HG03139 (cell line): ENCODE measurements around the gene MUC13.
A peak's percentile ranks its signal among the peaks of the same experiment; 100 is the strongest.

Source experiments
- ATAC-seq: cut with Tn5 transposase; IDR thresholded peaks from one replicate; pipeline ENCODE4 v1.9.1; 2021; ENCODE audit not compliant: unreplicated experiment

The MUC13 gene

DNA sequence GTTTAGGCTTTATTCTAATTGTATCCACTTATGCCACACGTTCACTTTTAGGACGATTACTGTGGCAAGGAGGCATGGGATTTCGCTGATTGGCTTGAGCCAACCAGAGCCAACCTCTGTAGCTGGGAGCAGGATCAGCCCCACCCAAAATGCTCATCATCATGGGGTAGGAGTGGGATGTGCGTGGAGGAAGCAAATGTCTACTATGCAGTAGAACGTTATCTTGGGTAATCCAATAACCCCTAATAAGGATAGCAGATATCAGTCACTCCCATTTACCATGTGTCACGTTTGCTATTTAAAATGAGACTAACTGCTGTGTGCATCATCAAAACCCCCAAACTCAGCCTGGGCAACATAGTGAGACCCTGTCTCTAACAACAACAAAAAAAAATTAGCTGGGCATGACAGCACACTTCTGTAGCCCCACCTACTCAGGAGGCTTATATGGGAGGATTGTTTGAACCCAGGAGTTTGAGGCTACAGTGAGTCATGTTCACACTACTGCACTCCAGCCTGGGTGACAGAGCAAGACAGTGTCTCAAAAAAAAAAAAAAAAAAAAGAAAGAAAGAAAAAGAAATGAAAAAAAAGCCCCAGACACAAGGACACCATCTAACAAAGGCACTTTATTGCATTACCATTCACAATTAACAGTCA, 29.6 kb downstream of the MUC13 start:
- no peak for ATAC-seq

DNA sequence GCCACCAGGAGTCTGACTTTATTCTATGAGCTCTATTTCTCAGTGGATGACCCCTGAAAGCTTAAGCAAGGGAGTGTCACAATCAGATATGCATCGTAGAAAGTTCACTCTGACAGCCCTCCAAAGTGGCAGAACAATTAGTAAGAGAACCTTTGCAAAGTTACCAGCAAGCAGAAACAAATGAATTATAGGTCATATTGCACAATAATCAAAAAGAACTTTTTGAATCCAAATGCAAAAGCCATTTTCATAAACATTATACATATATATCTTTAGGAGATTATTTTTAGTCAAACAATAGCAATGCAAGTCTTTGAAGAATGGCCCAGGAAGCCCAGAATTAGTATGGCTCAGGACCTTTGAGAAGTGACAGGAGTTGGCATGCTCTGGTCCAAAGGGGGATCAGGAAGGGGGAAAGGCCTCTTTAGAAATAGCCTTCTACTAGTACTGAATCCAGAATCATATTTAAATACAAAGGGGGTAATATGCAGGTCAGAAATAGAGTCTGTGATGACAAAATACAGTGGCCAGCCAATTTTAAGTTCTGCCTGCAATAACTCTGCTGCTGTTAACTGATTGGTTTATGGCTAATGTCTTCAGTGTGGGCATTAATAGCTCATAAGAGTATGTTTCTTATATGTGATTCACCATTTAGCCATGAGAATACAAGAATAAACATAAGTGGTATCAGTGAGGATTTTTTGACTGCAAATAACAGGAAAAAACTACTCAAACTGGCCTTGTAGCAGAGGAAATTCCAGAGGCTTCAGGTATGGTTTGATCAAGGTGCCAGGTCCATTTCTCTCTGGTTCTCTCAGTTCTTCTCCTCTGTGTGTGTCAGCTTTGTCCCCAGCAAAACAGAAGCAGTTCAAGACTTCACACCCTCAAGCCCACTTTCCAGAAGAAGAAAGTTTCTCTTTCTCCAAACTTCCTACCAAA, 30.4 kb downstream of the MUC13 start:
- no peak for ATAC-seq

DNA sequence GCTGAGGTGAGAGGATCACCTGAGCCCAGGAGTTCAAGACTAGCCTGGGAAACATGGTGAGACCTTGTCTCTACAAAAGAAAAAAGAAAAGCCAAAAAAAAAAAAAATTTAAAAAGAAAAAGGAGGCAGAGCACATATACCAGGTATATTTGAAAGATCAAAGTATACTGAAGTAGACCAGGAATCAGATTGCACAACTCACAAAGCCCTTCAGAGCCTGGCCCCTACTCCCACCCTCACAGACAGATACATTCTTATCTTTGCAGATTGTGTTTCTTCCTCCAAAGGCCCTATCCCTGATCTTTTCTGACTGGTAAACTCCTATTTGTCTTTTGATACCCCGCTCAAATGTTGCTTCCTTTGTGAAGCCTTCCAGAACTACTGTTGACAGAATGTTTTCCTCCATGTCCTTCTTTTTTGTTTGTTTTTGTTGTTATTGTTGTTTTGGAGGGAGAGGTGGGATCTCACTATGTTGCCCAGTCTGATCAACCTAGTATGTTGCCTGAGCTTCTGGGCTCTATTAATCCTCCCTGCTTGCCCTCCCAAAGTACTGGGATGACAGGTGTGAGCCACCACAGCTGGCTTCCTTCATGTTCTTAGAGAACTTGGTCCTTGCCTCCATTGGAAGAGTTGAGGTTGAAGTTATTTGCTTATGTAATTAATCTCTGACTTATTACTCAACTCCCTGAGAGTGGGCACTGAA, 37.6 kb downstream of the MUC13 start:
- no peak for ATAC-seq

DNA sequence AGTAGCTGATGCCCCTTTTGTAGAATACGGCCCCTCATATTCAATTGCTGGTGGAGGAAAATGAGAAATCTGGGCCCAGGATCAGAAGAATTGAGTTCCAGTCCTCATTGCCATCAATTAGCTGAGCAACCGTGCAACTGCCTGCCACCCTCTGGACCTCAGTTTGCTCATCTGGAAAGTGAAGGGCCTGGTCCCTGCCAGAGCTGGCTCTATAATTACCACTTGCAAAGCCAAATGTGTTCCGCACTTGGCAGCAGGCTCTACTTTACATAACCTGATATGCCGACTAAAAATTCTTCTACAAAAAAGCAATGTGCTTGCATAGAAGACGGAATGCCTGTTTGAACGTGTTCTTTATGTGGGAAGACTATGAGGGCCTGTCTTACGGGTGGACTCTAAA, 38.8 kb downstream of the MUC13 start:
- ATAC-seq = no peak

DNA sequence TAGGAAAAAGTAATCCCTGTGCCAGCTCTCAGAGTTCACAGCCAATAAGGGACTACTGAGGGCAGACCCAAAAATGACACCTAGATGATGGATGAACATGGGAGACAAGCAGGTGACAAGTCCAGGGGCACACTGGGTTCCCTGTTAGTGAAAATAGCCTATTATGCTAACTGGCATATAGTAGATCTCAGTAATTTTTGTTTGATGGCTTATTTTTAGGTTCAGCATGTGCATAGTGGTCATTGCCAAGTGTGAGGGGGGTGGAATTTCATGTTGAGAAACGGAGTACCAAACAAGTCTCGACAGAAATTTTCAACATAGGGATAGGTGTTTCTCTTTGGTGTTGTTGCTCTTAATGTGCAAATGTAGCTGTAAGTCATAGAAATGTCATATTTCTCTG, 41.0 kb downstream of the MUC13 start:
- no peak for ATAC-seq

DNA sequence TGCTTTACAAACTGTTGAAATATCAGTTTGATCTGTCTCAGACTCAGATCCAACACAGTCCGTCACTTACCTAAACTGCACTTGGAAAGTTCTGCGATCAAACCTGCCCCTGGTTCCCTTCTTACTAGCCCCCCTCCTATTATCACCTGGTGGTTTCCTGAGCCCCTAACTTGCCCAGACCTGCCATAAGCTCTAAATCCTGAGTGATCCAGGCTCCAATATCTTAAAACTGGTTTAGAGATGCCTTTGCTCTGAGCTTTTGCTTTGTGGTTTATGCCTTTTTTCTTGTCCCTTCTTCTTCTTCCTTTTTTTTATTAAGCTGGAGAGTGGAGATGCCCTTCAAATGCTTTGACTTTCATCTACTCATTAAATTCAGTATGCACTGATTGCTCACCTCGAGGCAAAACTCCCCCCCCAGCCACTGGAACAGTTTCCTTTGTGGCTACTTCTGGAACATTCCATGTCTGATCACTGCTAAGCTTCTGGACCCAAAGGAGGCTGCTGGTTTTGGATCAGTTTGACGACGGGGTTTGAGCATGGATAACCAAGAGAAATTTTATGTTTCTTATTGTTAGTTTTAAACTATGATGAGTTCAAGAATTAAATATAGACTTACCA, 43.9 kb downstream of the MUC13 start:
- no peak for ATAC-seq

DNA sequence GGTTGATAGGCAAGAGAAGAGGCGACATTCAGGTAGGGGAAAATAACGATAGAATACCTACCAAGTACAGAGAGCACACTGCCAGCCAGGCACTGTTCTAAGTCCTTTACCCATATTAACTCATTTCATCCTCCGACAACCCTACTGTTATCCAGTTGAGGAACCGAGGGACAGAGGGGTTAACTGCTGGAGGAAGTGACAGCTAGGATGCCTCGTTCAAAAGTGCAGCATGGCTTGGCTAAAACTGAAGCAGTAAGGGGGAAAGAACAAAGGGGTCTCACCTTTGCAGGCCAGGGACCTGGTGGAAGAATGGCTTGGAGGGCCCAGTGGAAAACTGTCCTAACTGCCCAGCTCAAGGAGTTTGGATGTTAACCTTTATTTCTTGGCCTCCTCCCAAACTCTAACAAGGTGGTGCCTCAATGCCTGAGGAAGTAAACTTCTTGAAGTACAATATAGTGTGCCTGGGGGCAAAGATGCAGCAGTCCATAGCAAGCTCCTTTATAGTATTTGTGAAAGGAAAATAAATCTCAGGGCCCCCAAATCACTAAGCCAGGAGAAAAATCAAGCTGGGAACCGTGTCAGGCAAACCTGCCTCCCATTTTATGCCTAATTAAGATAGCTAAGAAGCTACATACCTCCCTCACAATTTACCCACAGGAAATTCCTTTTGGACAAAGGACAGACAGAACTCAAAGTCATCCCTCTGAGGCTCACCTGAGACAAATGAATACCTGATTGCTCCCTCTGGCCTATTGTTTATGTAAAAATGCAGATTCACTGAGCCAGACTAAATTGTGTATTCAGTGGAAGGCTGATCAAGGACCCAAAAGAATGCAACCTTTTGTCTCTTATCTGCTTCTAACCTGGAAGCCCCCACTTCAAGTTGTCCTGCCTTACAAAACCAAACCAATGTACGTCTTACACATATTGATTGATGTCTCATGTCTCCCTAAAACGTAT, 45.8 kb downstream of the MUC13 start:
- no peak for ATAC-seq

DNA sequence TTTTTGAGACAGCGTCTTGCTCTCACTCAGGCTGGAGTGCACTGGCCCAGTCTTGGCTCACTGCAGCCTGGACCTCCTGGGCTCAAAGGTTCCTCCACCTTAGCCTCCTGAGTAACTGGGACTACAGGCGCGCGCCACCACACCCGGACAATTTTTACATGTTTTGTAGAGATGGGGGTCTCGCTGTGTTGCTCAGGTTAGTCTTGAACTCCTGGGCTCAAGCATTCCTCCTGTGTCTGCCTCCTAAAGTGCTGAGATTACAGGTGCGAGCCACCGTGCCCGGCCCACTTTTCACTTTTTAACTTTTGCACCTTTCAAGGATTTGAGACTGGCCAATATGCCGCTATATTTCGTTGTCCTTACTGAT, 46.6 kb downstream of the MUC13 start:
- ATAC-seq = no peak

DNA sequence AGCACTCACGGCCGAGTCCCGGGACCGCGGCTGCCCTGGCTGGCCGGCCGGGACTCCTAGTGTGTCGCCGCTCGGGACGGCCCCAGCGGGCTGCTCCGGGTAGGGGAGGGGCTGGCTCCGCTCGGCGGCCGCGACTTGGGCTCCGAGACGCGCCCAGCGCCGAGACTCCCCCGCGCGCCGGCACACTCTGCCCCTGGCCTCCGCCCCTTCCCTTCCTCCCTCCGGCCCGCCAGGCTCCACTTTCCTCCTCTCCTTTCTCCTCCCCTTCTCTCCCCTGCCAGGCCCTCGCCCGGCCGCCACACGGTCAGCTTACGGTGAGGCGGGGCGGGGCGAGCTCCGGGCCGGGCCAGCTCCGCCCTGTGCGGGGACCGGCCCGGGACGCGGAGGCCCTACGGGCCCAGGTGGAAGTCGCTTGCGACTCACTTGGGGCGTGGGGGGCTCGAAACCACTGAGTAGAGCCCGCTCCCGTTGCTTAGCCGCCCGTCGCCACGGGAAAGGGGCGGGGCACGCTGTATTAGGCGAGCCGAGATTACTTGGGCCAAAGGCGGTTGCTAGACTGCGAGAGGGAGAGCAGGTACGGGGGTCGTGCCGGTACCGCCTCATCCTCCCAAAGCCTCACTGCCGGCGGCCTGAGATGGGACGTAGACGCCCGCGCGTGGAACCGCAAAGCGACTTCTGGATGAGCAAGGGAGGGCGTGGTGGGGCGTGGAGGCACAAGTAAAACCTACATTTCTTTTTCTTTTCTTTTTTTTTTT, 47.2 kb downstream of the MUC13 start, which contains the start of gene ITGB5:
Gene ITGB5 (minus strand): TSS at position 189 of the 755 bp plus-strand sequence. CDS start 365 bp downstream, outside the sequence.
- peak; percentile 54 for ATAC-seq

DNA sequence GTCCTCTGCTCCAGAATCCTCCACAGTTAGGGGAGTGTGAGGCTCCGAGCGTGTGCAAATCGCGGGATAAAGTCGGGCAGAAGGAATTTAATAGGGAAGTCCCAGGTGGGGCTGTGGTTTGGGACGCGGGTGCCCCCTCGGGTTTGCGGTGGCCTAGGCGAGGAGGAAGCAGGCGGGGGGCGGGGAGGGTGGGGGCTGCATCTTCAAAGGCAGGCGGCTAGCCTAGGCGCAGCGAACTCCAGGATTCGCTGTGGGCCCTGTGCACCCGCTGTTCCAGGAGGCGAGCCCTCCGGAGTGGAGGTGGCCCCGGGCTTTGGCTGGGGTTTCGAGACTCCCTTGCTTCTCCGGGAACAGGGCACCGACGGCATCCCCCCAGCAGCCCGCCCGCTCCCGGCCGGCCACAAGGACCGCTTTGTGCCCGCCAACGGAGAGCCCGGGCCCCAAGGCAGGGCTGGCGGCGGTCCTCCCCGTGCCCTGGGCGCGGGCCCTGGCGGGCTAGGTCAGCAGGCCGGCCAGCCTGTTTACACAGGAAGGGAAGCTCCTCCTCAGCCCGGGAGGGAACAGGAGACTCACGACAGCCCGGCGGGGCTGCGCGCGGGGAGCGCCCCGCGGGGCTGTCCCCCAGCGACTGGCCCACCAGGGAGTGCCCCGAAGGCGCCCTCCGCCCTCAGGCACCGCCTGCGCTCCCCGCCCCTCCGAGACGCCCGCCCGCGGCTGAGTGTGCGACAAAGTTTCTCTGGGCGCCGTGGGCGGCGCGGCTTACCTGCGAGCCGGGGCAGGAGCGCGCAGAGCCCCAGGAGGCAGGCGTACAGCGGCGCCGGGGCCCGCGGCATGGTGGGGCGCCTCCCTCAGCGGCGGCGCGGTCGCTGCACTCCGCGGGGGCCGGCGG, 48.1 kb downstream of the MUC13 start:
- peak; percentile 41 for ATAC-seq

DNA sequence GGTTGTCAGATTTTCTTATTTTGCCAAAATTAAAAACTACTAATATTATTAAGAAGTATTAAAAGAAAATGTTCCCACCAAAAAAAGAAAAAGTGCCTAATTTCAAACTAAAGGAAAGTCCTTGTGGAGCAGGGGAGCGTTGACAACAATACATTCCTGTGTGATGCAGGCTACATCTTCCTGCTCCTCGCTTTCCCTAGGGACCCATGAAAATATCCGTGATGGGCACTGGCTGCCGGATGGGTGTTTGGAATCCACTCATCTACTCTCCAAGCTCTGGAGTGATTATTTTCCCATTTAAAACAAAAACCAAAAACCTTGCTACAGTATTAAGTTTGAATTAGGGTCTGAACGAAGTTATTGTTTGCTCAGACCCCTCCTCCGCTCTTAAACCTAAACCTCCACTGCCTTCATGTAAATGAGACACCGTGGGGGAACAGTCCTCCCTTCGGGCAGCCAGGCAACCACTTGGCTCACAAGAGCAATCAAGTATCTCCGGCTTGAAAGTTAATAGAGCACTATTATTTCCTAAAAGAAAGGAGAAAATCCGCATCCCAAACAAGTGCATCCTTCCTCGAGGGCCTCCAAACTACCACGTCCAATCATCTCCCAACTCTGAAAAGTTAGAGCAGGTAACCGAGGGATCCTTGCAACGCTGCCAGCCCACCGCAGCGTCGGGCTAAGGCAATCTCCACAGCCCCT, 48.9 kb downstream of the MUC13 start:
- no peak for ATAC-seq

DNA sequence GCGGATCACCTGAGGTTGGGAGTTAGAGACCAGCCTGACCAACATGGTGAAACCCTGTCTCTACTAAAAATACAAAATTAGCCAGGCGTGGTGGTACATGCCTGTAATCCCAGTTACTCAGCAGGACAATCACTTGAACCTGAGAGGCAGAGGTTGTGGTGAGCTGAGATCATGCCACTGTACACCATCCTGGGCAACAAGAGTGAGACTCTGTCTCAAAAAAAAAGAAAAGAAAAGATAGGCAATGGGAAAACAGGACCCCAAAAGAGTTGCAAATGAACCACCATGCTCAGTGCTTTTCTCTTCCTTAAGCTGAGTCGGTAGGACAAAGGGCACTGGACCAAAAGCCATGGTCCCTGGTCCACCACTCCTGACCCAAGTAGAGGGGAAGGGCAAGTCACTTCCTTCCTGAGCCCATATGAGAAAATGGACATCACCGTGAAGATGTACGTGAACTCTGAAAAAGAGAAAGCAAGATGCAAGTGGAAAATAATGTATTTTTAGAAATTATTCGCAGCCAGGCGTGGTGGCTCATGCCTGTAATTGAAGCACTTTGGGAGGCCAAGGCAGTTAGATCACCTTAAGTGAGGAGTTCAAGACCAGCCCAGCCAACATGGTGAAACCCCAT, 50.0 kb downstream of the MUC13 start:
- ATAC-seq = no peak

DNA sequence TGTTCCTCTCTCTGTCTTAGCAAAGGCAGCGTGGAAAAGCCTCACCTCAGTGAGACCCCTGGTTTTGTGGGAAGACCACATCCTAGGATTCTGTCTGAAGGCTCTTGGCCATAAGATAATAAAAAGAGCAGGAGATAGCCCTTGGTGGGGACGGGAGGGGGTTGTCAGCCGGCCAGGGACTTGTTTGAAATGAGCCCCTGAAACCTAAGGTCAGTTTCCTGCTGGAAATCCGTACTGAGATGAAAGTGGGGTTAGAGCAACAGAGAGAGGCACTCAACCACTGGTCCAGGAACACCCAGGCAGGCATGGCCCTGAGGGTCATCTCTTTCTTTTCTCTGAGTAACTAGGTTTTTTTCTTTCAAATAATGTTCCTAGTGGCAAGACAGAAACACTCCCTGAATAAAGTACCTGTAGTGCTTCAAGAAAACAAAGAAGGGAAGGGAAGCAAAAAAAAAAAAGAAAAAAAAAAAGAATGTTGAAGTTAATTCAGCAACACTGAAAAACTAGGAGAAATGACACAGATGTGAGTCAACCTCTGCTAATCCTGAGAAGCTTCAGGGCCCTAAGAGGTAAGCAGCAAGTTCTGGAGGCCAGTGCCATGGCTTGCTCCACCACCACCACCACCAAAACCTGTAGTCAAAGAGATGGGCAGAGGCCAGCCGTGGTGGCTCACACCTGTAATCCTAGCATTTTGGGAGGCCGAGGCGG, 50.6 kb downstream of the MUC13 start:
- no peak for ATAC-seq

DNA sequence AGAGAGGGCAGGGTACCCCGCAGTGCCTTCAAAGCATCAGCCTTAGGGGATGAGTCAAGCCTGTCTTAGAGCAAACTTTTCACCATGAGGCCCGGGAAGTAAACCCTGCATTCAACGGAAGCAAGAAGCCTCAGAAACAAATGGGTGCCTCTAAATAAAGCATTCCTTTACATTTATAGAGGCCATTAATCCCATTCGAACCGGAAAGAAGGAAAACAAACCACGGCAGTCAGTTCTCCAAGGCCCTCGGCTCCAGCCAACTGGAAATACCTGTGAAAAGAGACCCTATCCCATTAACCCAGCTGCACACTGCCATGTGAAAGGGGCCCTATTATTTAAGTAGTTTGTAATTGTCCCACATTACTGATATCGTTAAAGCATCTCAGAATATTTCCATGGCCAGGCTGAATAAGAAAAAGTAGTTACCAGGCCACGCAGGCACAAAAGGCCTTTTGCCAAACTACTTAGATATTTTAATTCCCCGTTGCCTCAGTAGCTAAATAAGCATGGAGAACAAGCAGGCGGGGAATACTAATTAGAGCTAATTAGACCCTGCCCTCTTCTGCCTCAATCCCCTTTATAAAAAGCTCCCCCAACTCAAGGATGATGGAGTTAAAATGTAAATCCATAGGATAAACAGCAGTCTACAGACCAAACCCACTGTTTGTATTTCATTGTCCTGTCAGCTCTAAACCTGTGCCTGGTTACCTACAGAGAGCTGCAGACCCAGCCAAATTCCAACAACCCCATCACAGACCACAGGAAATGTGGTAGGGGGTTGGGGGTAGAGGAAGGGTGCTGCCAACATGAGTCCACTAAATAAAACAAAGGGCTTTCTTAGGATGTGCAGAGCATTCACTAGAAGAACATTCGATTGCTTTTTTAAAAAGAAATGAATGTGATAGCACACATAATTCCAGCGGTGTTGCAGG, 51.5 kb downstream of the MUC13 start:
- no peak for ATAC-seq

DNA sequence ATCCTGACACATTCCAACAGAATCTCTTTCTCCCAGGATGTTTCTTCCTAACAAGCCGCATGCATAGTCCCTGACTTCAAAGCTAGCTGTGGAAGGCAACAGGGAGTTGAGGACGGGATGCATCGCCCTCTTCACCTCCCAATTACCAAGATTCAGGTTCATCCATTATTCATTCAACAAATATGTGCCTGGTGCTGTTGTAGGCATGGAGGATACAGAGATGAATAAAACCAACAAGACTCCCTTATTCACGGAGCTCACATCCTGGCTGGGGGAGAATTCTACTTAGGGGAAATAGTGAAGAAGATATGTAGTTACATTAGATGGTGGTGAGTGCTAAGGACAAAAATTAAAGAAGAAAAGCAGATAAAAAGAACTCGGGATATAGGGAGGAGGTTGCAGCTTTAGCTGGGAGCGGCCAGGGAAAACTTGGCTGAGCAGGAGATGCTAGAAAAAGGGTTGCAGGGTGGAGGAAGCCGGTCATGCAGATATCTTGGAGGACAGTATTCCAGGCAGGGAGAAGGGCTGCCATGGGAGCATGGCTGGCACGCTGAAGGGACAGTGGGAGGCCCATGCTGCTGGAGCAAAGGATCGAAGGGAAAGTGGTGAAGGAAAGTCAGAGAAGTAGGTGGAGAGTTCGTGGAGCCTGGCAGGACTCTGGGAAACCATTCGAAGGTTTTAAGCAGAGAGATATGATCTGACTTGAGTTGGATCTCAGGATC, 52.4 kb downstream of the MUC13 start:
- ATAC-seq = no peak
